Erythroblast (primary cell): ENCODE results near the gene TAS2R14.

Experiments
- GATA1 ChIP-seq: IDR thresholded peaks from 2 replicates; pipeline ENCODE4 v1.6.1; 2011; ENCODE audit warnings: low read depth, mild to moderate bottlenecking, control low read depth, low read length, moderate library complexity
- POLR2A ChIP-seq: IDR thresholded peaks from 2 replicates; pipeline ENCODE4 v1.6.1; 2011; ENCODE audit warnings: mild to moderate bottlenecking, low read length

GRCh38 chr12:10952645-10953044, 13.6 kb upstream of the TAS2R14 start:
- TF ChIP-seq POLR2A, result no peak
- TF ChIP-seq GATA1, result no peak
